Loucy (cell line): ENCODE data around the gene XPO5.

Experiments
- H2AFZ ChIP-seq: fragments of 200-600 bp; sonication (generic); 2 replicates; pipeline ENCODE4 v1.6.0; 2016; ENCODE audit warnings: antibody characterized with exemption, mild to moderate bottlenecking, low read length, moderate library complexity
- H3F3A ChIP-seq: fragments of 200-600 bp; 2 replicates; pipeline ENCODE4 v1.6.0; 2016; ENCODE audit warnings: antibody characterized with exemption, low read depth, mild to moderate bottlenecking
- H3K27me3 ChIP-seq: fragments of 200-600 bp; sonication (generic); 2 replicates; pipeline ENCODE4 v1.6.1; 2014; ENCODE audit warnings: low read length, mild to moderate bottlenecking; ENCODE audit not compliant: insufficient read depth, poor library complexity, severe bottlenecking
- H3K36me3 ChIP-seq: fragments of 200-600 bp; sonication (generic); 2 replicates; pipeline ENCODE4 v1.6.1; 2016; ENCODE audit warnings: low read length; ENCODE audit not compliant: insufficient read depth
- H3K4me1 ChIP-seq: fragments of 200-600 bp; sonication (generic); 2 replicates; pipeline ENCODE4 v1.5.1; 2014; ENCODE audit warnings: low read length, mild to moderate bottlenecking; ENCODE audit not compliant: insufficient read depth, poor library complexity, severe bottlenecking
- H3K4me2 ChIP-seq: fragments of 200-600 bp; sonication (generic); 2 replicates; pipeline ENCODE4 v1.6.0; 2014; ENCODE audit warnings: antibody characterized with exemption, low read length, low read depth, mild to moderate bottlenecking; ENCODE audit not compliant: poor library complexity, severe bottlenecking
- H3K4me3 ChIP-seq: fragments of 200-600 bp; sonication (generic); 2 replicates; pipeline ENCODE4 v1.5.1; 2014; ENCODE audit warnings: low read length, mild to moderate bottlenecking, mixed read lengths; ENCODE audit not compliant: poor library complexity, severe bottlenecking
- H3K79me2 ChIP-seq: fragments of 200-600 bp; sonication (generic); 2 replicates; pipeline ENCODE4 v1.6.1; 2014; ENCODE audit warnings: low read length; ENCODE audit not compliant: insufficient read depth
- H3K9ac ChIP-seq: fragments of 200-600 bp; sonication (generic); 2 replicates; pipeline ENCODE4 v1.6.0; 2014; ENCODE audit warnings: mild to moderate bottlenecking, low read depth, low read length, moderate library complexity; ENCODE audit not compliant: poor library complexity, severe bottlenecking
- H3K9me2 ChIP-seq: fragments of 200-600 bp; sonication (generic); replicated peaks from 2 replicates; pipeline ENCODE4 v1.6.1; 2016; ENCODE audit warnings: low read depth, low read length, mixed read lengths
- H3K9me3 ChIP-seq: fragments of 200-600 bp; sonication (generic); 2 replicates; pipeline ENCODE4 v1.6.1; 2014; ENCODE audit warnings: mild to moderate bottlenecking, antibody characterized with exemption, low read length, low read depth; ENCODE audit not compliant: insufficient read depth
- H4K20me1 ChIP-seq: fragments of 200-600 bp; sonication (generic); 2 replicates; pipeline ENCODE4 v1.6.0; 2014; ENCODE audit warnings: antibody characterized with exemption, low read length, mild to moderate bottlenecking; ENCODE audit not compliant: insufficient read depth, poor library complexity, severe bottlenecking
- CTCF ChIP-seq: fragments of 200-600 bp; sonication (generic); conservative IDR thresholded peaks from 2 replicates; pipeline ENCODE4 v1.5.1; 2014; ENCODE audit warnings: mild to moderate bottlenecking, antibody characterized with exemption, low read length
- EZH2phosphoT487 ChIP-seq: fragments of 200-600 bp; IDR thresholded peaks from 2 replicates; pipeline ENCODE4 v1.6.1; 2018; ENCODE audit warnings: antibody characterized with exemption, mild to moderate bottlenecking, moderate library complexity, borderline replicate concordance

XPO5 gene

DNA sequence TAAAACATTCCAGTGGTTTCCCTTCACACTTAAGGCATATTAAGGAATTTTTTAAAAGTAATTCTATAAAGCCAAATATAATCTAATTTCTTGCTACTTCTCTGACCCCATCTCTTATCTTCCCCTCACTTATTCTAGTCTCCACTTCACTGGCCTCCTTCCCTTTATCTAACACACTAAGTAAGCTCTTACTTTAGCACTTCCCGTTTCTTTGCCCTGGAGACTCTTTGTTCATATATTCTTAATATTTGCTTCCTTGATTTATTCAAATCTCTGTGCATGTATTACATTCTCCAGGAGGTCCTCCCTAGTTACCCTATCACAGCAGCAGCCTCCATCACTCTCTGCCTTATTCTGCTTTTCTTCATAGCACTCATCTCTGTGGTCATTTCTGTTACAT lies 33.0 kb upstream of the XPO5 start:
- H2AFZ ChIP-seq, result no peak overlapping the region
- no peaks in the 10 kb centered on the region for H3K9me3 ChIP-seq
- no peaks in the 10 kb centered on the region for H4K20me1 ChIP-seq
- H3K9ac ChIP-seq, result no peak overlapping the region
- H3K4me2 ChIP-seq, result no peak overlapping the region
- no peak for TF ChIP-seq EZH2phosphoT487
- no peak for TF ChIP-seq CTCF
- H3K4me1 ChIP-seq, result no peaks in the 10 kb centered on the region
- no peaks in the 10 kb centered on the region for H3K27me3 ChIP-seq
- H3K79me2 ChIP-seq, result no peaks in the 10 kb centered on the region
- H3K9me2 ChIP-seq, result no peaks in the 10 kb centered on the region
- no peak overlapping the region for H3K4me3 ChIP-seq
- H3F3A ChIP-seq, result no peaks in the 10 kb centered on the region
- H3K36me3 ChIP-seq, result peaks cover 67% of the 10 kb centered on the region

- TF ChIP-seq CTCF (peak; percentile 92), EZH2phosphoT487 (no peak)
- H3K9me2 ChIP-seq, result no peaks in the 10 kb centered on the region
- H3K79me2 ChIP-seq, result no peaks in the 10 kb centered on the region
- no peaks in the 10 kb centered on the region for H4K20me1 ChIP-seq
- no peak overlapping the region for H2AFZ ChIP-seq
- H3K36me3 ChIP-seq, result peaks cover 67% of the 10 kb centered on the region
- no peaks in the 10 kb centered on the region for H3F3A ChIP-seq
- no peaks in the 10 kb centered on the region for H3K9me3 ChIP-seq
- no peak overlapping the region for H3K9ac ChIP-seq
- H3K4me3 ChIP-seq, result no peak overlapping the region
- H3K4me2 ChIP-seq, result no peak overlapping the region
- no peaks in the 10 kb centered on the region for H3K4me1 ChIP-seq
- H3K27me3 ChIP-seq, result no peaks in the 10 kb centered on the region
Measured at GRCh38 chr6:43608310-43608763, 32.5 kb upstream of the XPO5 start.

DNA sequence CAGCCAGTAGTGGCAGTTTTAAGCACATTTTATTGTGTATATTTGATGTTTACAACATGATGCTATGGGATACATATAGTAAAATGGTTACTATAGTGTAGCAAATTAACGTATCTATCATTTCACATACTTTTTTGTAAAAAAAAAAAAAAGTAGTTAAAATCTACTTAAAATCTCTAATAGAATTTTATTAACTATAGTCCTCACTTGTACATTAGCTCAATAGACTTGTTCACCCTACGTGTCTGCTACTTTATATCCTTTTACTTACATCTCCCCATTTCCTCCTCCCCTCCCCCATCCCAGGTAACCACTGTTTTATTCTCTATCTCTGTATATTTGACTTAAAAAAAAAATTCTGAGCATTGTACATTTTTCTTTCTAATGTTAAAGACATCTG lies 30.2 kb upstream of the XPO5 start:
- Histone ChIP-seq H3K4me3 (no peak overlapping the region), H3K79me2 (no peaks in the 10 kb centered on the region), H4K20me1 (no peaks in the 10 kb centered on the region), H3K9ac (no peak overlapping the region), H3K36me3 (peaks cover 72% of the 10 kb centered on the region), H3K4me1 (no peaks in the 10 kb centered on the region), H3K4me2 (no peak overlapping the region), H3K9me3 (no peaks in the 10 kb centered on the region), H3K9me2 (no peaks in the 10 kb centered on the region), H3F3A (no peaks in the 10 kb centered on the region), H2AFZ (no peak overlapping the region), H3K27me3 (no peaks in the 10 kb centered on the region)
- TF ChIP-seq EZH2phosphoT487 (no peak), CTCF (no peak)
